ENCODE measurements around the gene TTLL12.

Gene TTLL12

GRCh38 chr22:43163241-43163795 lies 23.6 kb downstream of the TTLL12 start:
- Histone ChIP-seq H3K9me2 (replicated peaks; ENCODE audit: control insufficient read depth, low read length) (no peaks in the 10 kb centered on the region), H3K79me2 (ENCODE audit: control insufficient read depth, low read length) (no peaks in the 10 kb centered on the region), H3K27me3 (ENCODE audit: control insufficient read depth, low read length) (peaks cover 17% of the 10 kb centered on the region), H3K9me3 (ENCODE audit: control insufficient read depth, insufficient read depth, low read length) (no peaks in the 10 kb centered on the region), H3K36me3 (ENCODE audit: control insufficient read depth, low read length) (peaks cover 8% of the 10 kb centered on the region), H3K4me3 (ENCODE audit: low read length) (no peak overlapping the region), H3K27ac (ENCODE audit: low read depth, low read length) (no peak overlapping the region), H3K4me2 (ENCODE audit: low read length) (peak overlapping the region; percentile 37), H4K20me1 (ENCODE audit: control insufficient read depth, insufficient read depth, low read depth, low read length) (no peaks in the 10 kb centered on the region), H3F3A (ENCODE audit: control insufficient read depth, insufficient read depth) (no peaks in the 10 kb centered on the region), H3K4me1 (ENCODE audit: control insufficient read depth, low read length) (peaks cover 10% of the 10 kb centered on the region)
- TF ChIP-seq CTCF (IDR thresholded peaks at IDR 0.05; ENCODE audit: low read depth, low read length, poor library complexity, severe bottlenecking) = no peak
- no peak for TF ChIP-seq EZH2phosphoT487 (IDR thresholded peaks at IDR 0.05; ENCODE audit: borderline replicate concordance, low read length)

- Histone ChIP-seq H3K27me3 (ENCODE audit: control insufficient read depth, low read length) (peaks cover 17% of the 10 kb centered on the region), H3F3A (ENCODE audit: control insufficient read depth, insufficient read depth) (no peaks in the 10 kb centered on the region), H3K9me3 (ENCODE audit: control insufficient read depth, insufficient read depth, low read length) (no peaks in the 10 kb centered on the region), H4K20me1 (ENCODE audit: control insufficient read depth, insufficient read depth, low read depth, low read length) (no peaks in the 10 kb centered on the region), H3K79me2 (ENCODE audit: control insufficient read depth, low read length) (no peaks in the 10 kb centered on the region), H3K4me3 (ENCODE audit: low read length) (no peak overlapping the region), H3K36me3 (ENCODE audit: control insufficient read depth, low read length) (peaks cover 3% of the 10 kb centered on the region; the same call in 1 of the 2 replicates), H3K27ac (ENCODE audit: low read depth, low read length) (no peak overlapping the region), H3K4me2 (ENCODE audit: low read length) (no peak overlapping the region), H3K9me2 (replicated peaks; ENCODE audit: control insufficient read depth, low read length) (no peaks in the 10 kb centered on the region), H3K4me1 (ENCODE audit: control insufficient read depth, low read length) (peaks cover 10% of the 10 kb centered on the region)
- TF ChIP-seq EZH2phosphoT487 (IDR thresholded peaks at IDR 0.05; ENCODE audit: borderline replicate concordance, low read length) = no peak
- no peak for TF ChIP-seq CTCF (IDR thresholded peaks at IDR 0.05; ENCODE audit: low read depth, low read length, poor library complexity, severe bottlenecking)
These were observed 24.4 kb downstream of the TTLL12 start for GRCh38 chr22:43162412-43163150.

GRCh38 chr22:43160497-43161126 lies 26.3 kb downstream of the TTLL12 start:
- Histone ChIP-seq H3K4me2 (ENCODE audit: low read length) (no peak overlapping the region), H3K9me2 (replicated peaks; ENCODE audit: control insufficient read depth, low read length) (no peaks in the 10 kb centered on the region), H3K79me2 (ENCODE audit: control insufficient read depth, low read length) (no peaks in the 10 kb centered on the region), H3K36me3 (ENCODE audit: control insufficient read depth, low read length) (no peaks in the 10 kb centered on the region), H4K20me1 (ENCODE audit: control insufficient read depth, insufficient read depth, low read depth, low read length) (no peaks in the 10 kb centered on the region), H3K27ac (ENCODE audit: low read depth, low read length) (no peak overlapping the region), H3K27me3 (ENCODE audit: control insufficient read depth, low read length) (peaks cover 17% of the 10 kb centered on the region), H3K4me3 (ENCODE audit: low read length) (no peak overlapping the region), H3K4me1 (ENCODE audit: control insufficient read depth, low read length) (peaks cover 10% of the 10 kb centered on the region), H3F3A (ENCODE audit: control insufficient read depth, insufficient read depth) (no peaks in the 10 kb centered on the region), H3K9me3 (ENCODE audit: control insufficient read depth, insufficient read depth, low read length) (no peaks in the 10 kb centered on the region)
- no peak for TF ChIP-seq EZH2phosphoT487 (IDR thresholded peaks at IDR 0.05; ENCODE audit: borderline replicate concordance, low read length)
- TF ChIP-seq CTCF (IDR thresholded peaks at IDR 0.05; ENCODE audit: low read depth, low read length, poor library complexity, severe bottlenecking) = no peak
